Liver (tissue), 3 donors: ENCODE data around the gene F2R.

Source experiments
- ATF3 ChIP-seq: IDR thresholded peaks from 2 replicates; pipeline ENCODE4 v1.6.1; 2016; ENCODE audit warnings: antibody characterized with exemption
- CTCF ChIP-seq: fragments of 150-350 bp; IDR thresholded peaks from 2 replicates; pipeline ENCODE4 v1.5.1; 2017; ENCODE audit warnings: improper control_type of control experiment, low read depth, low read length; ENCODE audit not compliant: missing input control
- EGR1 ChIP-seq, 2 donors: IDR thresholded peaks; 2 replicates each; pipeline ENCODE4 v1.6.1; 2016 to 2018; ENCODE audit warnings: antibody characterized with exemption in 2 of 2, low read depth in 2 of 2
- FOXA1 ChIP-seq: IDR thresholded peaks from 2 replicates; pipeline ENCODE4 v1.6.1; 2016; ENCODE audit warnings: antibody characterized with exemption
- GABPA ChIP-seq, 2 donors: IDR thresholded peaks in 1 of 2; conservative IDR thresholded peaks in 1 of 2; 2 replicates each; pipeline ENCODE4 v1.6.1; 2016; ENCODE audit warnings: antibody characterized with exemption in 2 of 2, mild to moderate bottlenecking in 1 of 2, moderate library complexity in 1 of 2
- JUND ChIP-seq, 2 donors: IDR thresholded peaks; 2 replicates each; pipeline ENCODE4 v1.6.1; 2016; ENCODE audit warnings: antibody characterized with exemption in 2 of 2
- MAX ChIP-seq: IDR thresholded peaks from 2 replicates; pipeline ENCODE4 v1.6.1; 2016; ENCODE audit warnings: antibody characterized with exemption
- NR2F2 ChIP-seq: IDR thresholded peaks from 2 replicates; pipeline ENCODE4 v1.6.1; 2016; ENCODE audit warnings: antibody characterized with exemption
- RAD21 ChIP-seq, 2 donors: IDR thresholded peaks; 2 replicates each; pipeline ENCODE4 v1.6.1; 2016; ENCODE audit warnings: antibody characterized with exemption in 2 of 2, mild to moderate bottlenecking in 2 of 2
- SP1 ChIP-seq: IDR thresholded peaks from 2 replicates; pipeline ENCODE4 v1.6.1; 2018; ENCODE audit warnings: antibody characterized with exemption, mild to moderate bottlenecking
- TAF1 ChIP-seq: conservative IDR thresholded peaks from 2 replicates; pipeline ENCODE4 v1.6.1; 2016; ENCODE audit warnings: antibody characterized with exemption, mild to moderate bottlenecking
- YY1 ChIP-seq: IDR thresholded peaks from 2 replicates; pipeline ENCODE4 v1.6.1; 2016; ENCODE audit warnings: antibody characterized with exemption, mild to moderate bottlenecking
- TF ChIP-seq, protein P1 (sequence below): IDR thresholded peaks from 2 replicates; pipeline ENCODE4 v1.6.1; 2016; ENCODE audit warnings: antibody characterized with exemption, mild to moderate bottlenecking
- TF ChIP-seq, protein P2 (sequence below): IDR thresholded peaks from 2 replicates; pipeline ENCODE4 v1.6.1; 2016; ENCODE audit warnings: antibody characterized with exemption
- donor health status: healthy.
- donor health status: healthy.

- no peak for TF ChIP-seq GABPA (IDR thresholded peaks at IDR 0.05 in 1 of 2, conservative IDR thresholded peaks at IDR 0.05 in 1 of 2)
- TF ChIP-seq CTCF = no peak
- TF ChIP-seq, protein P1, sequence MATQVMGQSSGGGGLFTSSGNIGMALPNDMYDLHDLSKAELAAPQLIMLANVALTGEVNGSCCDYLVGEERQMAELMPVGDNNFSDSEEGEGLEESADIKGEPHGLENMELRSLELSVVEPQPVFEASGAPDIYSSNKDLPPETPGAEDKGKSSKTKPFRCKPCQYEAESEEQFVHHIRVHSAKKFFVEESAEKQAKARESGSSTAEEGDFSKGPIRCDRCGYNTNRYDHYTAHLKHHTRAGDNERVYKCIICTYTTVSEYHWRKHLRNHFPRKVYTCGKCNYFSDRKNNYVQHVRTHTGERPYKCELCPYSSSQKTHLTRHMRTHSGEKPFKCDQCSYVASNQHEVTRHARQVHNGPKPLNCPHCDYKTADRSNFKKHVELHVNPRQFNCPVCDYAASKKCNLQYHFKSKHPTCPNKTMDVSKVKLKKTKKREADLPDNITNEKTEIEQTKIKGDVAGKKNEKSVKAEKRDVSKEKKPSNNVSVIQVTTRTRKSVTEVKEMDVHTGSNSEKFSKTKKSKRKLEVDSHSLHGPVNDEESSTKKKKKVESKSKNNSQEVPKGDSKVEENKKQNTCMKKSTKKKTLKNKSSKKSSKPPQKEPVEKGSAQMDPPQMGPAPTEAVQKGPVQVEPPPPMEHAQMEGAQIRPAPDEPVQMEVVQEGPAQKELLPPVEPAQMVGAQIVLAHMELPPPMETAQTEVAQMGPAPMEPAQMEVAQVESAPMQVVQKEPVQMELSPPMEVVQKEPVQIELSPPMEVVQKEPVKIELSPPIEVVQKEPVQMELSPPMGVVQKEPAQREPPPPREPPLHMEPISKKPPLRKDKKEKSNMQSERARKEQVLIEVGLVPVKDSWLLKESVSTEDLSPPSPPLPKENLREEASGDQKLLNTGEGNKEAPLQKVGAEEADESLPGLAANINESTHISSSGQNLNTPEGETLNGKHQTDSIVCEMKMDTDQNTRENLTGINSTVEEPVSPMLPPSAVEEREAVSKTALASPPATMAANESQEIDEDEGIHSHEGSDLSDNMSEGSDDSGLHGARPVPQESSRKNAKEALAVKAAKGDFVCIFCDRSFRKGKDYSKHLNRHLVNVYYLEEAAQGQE = no peak
- no peak for TF ChIP-seq MAX
- no peak for TF ChIP-seq YY1
- no peak for TF ChIP-seq EGR1 (IDR thresholded peaks at IDR 0.05; ENCODE audit: low read depth in 2 of 2)
- no peak for TF ChIP-seq RAD21 (IDR thresholded peaks at IDR 0.05)
- no peak for TF ChIP-seq ATF3
- no peak for TF ChIP-seq TAF1
- no peak for TF ChIP-seq JUND (IDR thresholded peaks at IDR 0.05)
- TF ChIP-seq, protein P2, sequence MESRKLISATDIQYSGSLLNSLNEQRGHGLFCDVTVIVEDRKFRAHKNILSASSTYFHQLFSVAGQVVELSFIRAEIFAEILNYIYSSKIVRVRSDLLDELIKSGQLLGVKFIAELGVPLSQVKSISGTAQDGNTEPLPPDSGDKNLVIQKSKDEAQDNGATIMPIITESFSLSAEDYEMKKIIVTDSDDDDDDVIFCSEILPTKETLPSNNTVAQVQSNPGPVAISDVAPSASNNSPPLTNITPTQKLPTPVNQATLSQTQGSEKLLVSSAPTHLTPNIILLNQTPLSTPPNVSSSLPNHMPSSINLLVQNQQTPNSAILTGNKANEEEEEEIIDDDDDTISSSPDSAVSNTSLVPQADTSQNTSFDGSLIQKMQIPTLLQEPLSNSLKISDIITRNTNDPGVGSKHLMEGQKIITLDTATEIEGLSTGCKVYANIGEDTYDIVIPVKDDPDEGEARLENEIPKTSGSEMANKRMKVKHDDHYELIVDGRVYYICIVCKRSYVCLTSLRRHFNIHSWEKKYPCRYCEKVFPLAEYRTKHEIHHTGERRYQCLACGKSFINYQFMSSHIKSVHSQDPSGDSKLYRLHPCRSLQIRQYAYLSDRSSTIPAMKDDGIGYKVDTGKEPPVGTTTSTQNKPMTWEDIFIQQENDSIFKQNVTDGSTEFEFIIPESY = no peak
- TF ChIP-seq NR2F2 = no peak
- TF ChIP-seq FOXA1 = no peak
- no peak for TF ChIP-seq SP1
Measured at GRCh38 chr5:76677849-76678472, 38.0 kb upstream of the F2R start.
